Neuronal stem cell (in vitro differentiated cells): ENCODE measurements around the gene GLRA3.

Source experiments
- DNase-seq: peaks from one replicate; pipeline ENCODE4 v3.0.0-alpha.2; 2013; ENCODE audit warnings: low spot score
- H2AFZ ChIP-seq: one replicate; pipeline ENCODE4 v1.6.1; 2013; ENCODE audit warnings: mild to moderate bottlenecking, low read length, inconsistent platforms
- H2AK5ac ChIP-seq: 2 replicates; pipeline ENCODE4 v1.6.1; 2013; ENCODE audit warnings: low read depth, mild to moderate bottlenecking, inconsistent platforms, low read length, moderate library complexity, mixed read lengths
- H2BK120ac ChIP-seq: 2 replicates; pipeline ENCODE4 v1.6.1; 2013; ENCODE audit warnings: low read depth, mild to moderate bottlenecking, inconsistent platforms, low read length, moderate library complexity, mixed read lengths
- H2BK12ac ChIP-seq: one replicate; pipeline ENCODE4 v1.6.1; 2013; ENCODE audit warnings: low read length, inconsistent platforms
- H2BK15ac ChIP-seq: 2 replicates; pipeline ENCODE4 v1.6.1; 2013; ENCODE audit warnings: mild to moderate bottlenecking, low read length, inconsistent platforms, mixed read lengths
- H2BK5ac ChIP-seq: one replicate; pipeline ENCODE4 v1.6.1; 2013; ENCODE audit warnings: inconsistent platforms, mild to moderate bottlenecking, low read length, moderate library complexity
- H3K14ac ChIP-seq: one replicate; pipeline ENCODE4 v1.6.1; 2013; ENCODE audit warnings: low read length, inconsistent platforms
- H3K18ac ChIP-seq: 2 replicates; pipeline ENCODE4 v1.6.1; 2013; ENCODE audit warnings: low read length, inconsistent platforms
- H3K23ac ChIP-seq: 2 replicates; pipeline ENCODE4 v1.6.1; 2013; ENCODE audit warnings: low read depth, mild to moderate bottlenecking, mixed read lengths, low read length, inconsistent platforms; ENCODE audit not compliant: poor library complexity
- H3K27ac ChIP-seq: replicated peaks from 3 replicates; pipeline ENCODE4 v1.5.1; 2013; ENCODE audit warnings: low read length, inconsistent platforms
- H3K27me3 ChIP-seq, 3 experiments: 2 replicates each; pipeline ENCODE4 v1.6.1; 2013; ENCODE audit warnings: low read length in 3 of 3, mild to moderate bottlenecking in 2 of 3, inconsistent platforms in 1 of 3, low read depth in 1 of 3, mixed read lengths in 1 of 3, moderate library complexity in 1 of 3; ENCODE audit not compliant: control insufficient read depth in 3 of 3, insufficient read depth in 3 of 3
- H3K36me3 ChIP-seq, 2 donors: replicated peaks in 1 of 2; 2 replicates each; pipeline ENCODE4 v1.6.1; 2013; ENCODE audit warnings: low read length in 2 of 2; ENCODE audit not compliant: control insufficient read depth in 2 of 2, insufficient read depth in 2 of 2
- H3K4ac ChIP-seq: 2 replicates; pipeline ENCODE4 v1.6.1; 2013; ENCODE audit warnings: inconsistent platforms, mild to moderate bottlenecking, low read length, moderate library complexity
- H3K4me1 ChIP-seq, 2 donors: 1 replicate in 1 of 2; 2 replicates in 1 of 2; pipeline ENCODE4 v1.6.1; 2013; ENCODE audit warnings: low read length in 2 of 2, low read depth in 1 of 2; ENCODE audit not compliant: control insufficient read depth in 2 of 2, insufficient read depth in 1 of 2
- H3K4me2 ChIP-seq: one replicate; pipeline ENCODE4 v1.6.1; 2013; ENCODE audit warnings: mild to moderate bottlenecking, low read length, inconsistent platforms; ENCODE audit not compliant: insufficient read depth, poor library complexity, severe bottlenecking
- H3K4me3 ChIP-seq, 2 donors: 2 replicates each; pipeline ENCODE4 v1.5.1; 2013; ENCODE audit warnings: low read length in 2 of 2, mild to moderate bottlenecking in 2 of 2, inconsistent platforms in 1 of 2, moderate library complexity in 1 of 2
- H3K79me1 ChIP-seq: one replicate; pipeline ENCODE4 v1.6.1; 2013; ENCODE audit warnings: low read depth, mild to moderate bottlenecking, inconsistent platforms, low read length, moderate library complexity
- H3K9ac ChIP-seq: one replicate; pipeline ENCODE4 v1.6.1; 2013; ENCODE audit warnings: mild to moderate bottlenecking, low read depth, low read length, inconsistent platforms; ENCODE audit not compliant: poor library complexity
- H3K9me3 ChIP-seq, 2 donors: replicated peaks in 1 of 2; 2 replicates each; pipeline versions ENCODE3 to v1.6.1; 2013; ENCODE audit warnings: low read length in 2 of 2, mild to moderate bottlenecking in 2 of 2, inconsistent platforms in 1 of 2, low read depth in 1 of 2, mixed read lengths in 1 of 2, moderate library complexity in 1 of 2; ENCODE audit not compliant: control insufficient read depth in 2 of 2, insufficient read depth in 1 of 2
- H4K8ac ChIP-seq: one replicate; pipeline ENCODE4 v1.6.1; 2013; ENCODE audit warnings: low read depth, mild to moderate bottlenecking, inconsistent platforms, low read length, moderate library complexity
- H4K91ac ChIP-seq: one replicate; pipeline ENCODE4 v1.6.1; 2013; ENCODE audit warnings: low read length, low read depth, mild to moderate bottlenecking, inconsistent platforms; ENCODE audit not compliant: poor library complexity
- WGBS, 2 donors: extraction: QIAGEN DNeasy Blood & Tissue Kit; methylation state at CpG; one replicate each; pipeline ENCODE4 v1.1.7; 2013; ENCODE audit warnings: missing lambda C conversion rate in 2 of 2, mixed read lengths in 1 of 2; ENCODE audit not compliant: insufficient read length in 2 of 2, insufficient replicate concordance in 1 of 2; ENCODE audit errors: extremely low coverage in 2 of 2; 5-methylcytosine and 5-hydroxymethylcytosine counted together

Gene GLRA3

DNA sequence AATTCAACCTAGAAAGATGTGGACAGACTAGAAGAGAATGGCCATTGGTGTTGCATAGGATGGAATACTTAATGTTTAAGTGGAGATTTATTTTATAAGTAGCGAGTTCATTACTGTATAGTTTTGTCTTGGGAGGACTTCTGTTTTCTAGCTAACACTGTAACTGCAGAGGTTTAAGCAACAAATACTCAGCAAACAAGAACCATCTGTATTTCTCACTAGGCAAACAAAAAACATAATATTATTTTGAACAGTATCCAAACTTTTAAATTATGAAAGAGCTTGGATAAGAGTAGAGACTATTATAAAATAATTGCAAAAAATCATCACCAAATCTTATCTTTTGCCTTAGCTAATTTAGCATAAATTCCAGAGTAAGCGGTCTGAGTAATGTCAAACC, 121.1 kb downstream of the GLRA3 start:
- H2BK5ac ChIP-seq: no peak overlapping the region
- H3K9ac ChIP-seq: no peak overlapping the region
- H3K27me3 ChIP-seq: no peaks in the 10 kb centered on the region
- no peak overlapping the region for H2BK12ac ChIP-seq
- no peak overlapping the region for H3K18ac ChIP-seq
- H3K36me3 ChIP-seq: no peaks in the 10 kb centered on the region
- no CpG with 5 or more reads among the region's 2 CpGs for WGBS, 2 donors
- no peak overlapping the region for H2AFZ ChIP-seq
- H3K14ac ChIP-seq: no peak overlapping the region
- H2BK15ac ChIP-seq: no peak overlapping the region
- H4K91ac ChIP-seq: no peak overlapping the region
- no peak overlapping the region for H3K4me3 ChIP-seq
- H3K79me1 ChIP-seq: no peaks in the 10 kb centered on the region
- no peak overlapping the region for H3K27ac ChIP-seq
- H3K4ac ChIP-seq: no peak overlapping the region
- H4K8ac ChIP-seq: no peak overlapping the region
- no peak overlapping the region for H2AK5ac ChIP-seq
- no peak overlapping the region for H3K4me2 ChIP-seq
- H2BK120ac ChIP-seq: no peak overlapping the region
- no peak overlapping the region for H3K23ac ChIP-seq
- H3K9me3 ChIP-seq: no peaks in the 10 kb centered on the region
- DNase-seq: no peak
- H3K4me1 ChIP-seq: no peaks in the 10 kb centered on the region

DNA sequence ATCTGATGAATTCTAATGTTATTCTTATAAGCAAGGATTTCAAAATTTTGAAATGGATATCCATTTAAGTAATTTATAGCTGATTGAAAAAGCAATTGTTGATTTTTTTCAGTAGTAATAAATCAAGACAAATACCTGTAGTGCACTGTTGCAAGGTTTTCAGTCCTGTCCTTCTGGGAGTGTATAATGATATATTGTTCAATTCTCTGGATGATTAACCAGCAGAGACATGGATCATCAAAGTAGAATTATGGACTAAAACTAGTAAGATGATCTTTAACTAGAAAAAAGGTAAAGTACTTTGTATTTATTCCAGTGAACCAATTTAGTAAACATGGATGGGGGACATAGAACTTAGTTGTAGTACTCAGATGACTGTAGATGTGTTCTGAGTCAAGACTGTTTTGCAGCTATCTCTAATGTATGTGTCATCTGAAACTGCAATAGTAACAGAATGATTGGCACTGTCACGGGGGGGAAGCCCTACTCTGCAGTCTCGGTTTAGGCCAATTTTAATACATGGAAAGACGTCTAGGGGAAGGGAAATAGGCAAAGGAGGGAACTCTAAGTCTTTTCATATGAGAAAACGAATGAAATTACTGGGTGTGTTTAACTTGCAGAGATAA, 121.9 kb downstream of the GLRA3 start:
- Histone ChIP-seq H2AFZ (no peak overlapping the region), H3K9ac (no peak overlapping the region), H3K4me2 (no peak overlapping the region), H3K27ac (no peak overlapping the region), H3K4me3 (no peak overlapping the region), H4K91ac (no peak overlapping the region), H3K9me3 (no peaks in the 10 kb centered on the region), H2AK5ac (no peak overlapping the region), H3K36me3 (no peaks in the 10 kb centered on the region), H3K4me1 (no peaks in the 10 kb centered on the region), H2BK12ac (no peak overlapping the region), H2BK15ac (no peak overlapping the region), H3K4ac (no peak overlapping the region), H3K27me3 (no peaks in the 10 kb centered on the region), H2BK5ac (no peak overlapping the region), H2BK120ac (no peak overlapping the region), H3K23ac (no peak overlapping the region), H3K79me1 (no peaks in the 10 kb centered on the region), H4K8ac (no peak overlapping the region), H3K18ac (no peak overlapping the region), H3K14ac (no peak overlapping the region)
- WGBS, 2 donors: no CpG with 5 or more reads among the region's 4 CpGs
- DNase-seq: no peak

DNA sequence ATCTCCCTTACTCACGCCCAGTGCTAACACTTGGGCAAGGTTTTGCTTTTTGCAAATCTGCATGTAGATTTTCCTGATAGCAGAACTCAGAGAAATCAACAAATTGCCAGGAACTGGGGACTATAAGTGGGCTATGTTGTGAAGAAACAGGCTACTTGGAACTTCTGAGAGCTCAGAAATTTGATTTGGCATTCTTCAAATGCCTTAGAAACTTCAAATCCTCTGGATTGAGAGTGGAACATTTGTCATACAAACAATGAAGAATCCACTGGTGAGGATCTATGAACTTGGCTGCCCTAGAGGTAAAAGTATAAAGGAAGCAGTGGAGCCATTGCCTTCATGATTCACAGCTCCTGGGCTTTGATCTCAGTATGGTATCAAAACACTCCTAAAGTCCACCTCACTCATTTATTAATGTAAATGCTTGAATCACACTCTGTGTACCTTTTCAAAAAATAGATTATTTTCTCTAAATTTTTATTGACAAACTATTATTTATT, 126.0 kb downstream of the GLRA3 start:
- Histone ChIP-seq H3K9me3 (no peaks in the 10 kb centered on the region), H2AK5ac (no peak overlapping the region), H2BK12ac (no peak overlapping the region), H3K4me1 (no peaks in the 10 kb centered on the region), H2BK5ac (no peak overlapping the region), H3K23ac (no peak overlapping the region), H3K9ac (no peak overlapping the region), H4K91ac (no peak overlapping the region), H3K79me1 (no peaks in the 10 kb centered on the region), H2AFZ (no peak overlapping the region), H2BK15ac (no peak overlapping the region), H3K27me3 (no peaks in the 10 kb centered on the region), H3K36me3 (no peaks in the 10 kb centered on the region), H3K27ac (no peak overlapping the region), H3K4me3 (no peak overlapping the region), H2BK120ac (no peak overlapping the region), H3K18ac (no peak overlapping the region), H3K4ac (no peak overlapping the region), H3K14ac (no peak overlapping the region), H3K4me2 (no peak overlapping the region), H4K8ac (no peak overlapping the region)
- WGBS, 2 donors: no CpG with 5 or more reads among the region's 1 CpG
- DNase-seq: no peak

DNA sequence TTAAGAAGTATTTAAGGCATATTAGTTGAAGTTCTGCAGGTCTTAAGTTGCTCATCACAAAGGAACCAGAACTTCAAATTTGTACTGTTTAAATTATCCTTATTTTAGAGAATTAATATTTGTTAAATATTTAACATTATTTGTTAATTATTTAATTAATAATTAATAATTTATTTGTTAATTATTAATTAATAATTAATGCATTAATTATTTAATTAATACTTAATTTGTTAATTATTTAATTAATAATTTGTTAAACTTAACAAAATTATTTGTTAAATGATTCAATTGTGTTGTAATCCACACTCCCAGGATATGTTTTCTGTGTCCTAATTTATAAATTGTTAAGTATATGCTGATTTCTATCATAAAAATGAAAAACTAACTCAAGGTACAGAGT, 129.4 kb downstream of the GLRA3 start:
- Histone ChIP-seq H2BK5ac (no peak overlapping the region), H3K23ac (no peak overlapping the region)

More for the DNA sequence above, 129.4 kb downstream of the GLRA3 start:
- Histone ChIP-seq H3K4me3 (no peak overlapping the region), H3K27me3 (no peaks in the 10 kb centered on the region), H2AK5ac (no peak overlapping the region), H3K79me1 (no peaks in the 10 kb centered on the region), H4K91ac (no peak overlapping the region), H3K27ac (no peak overlapping the region), H4K8ac (no peak overlapping the region), H3K9ac (no peak overlapping the region), H2BK120ac (no peak overlapping the region), H3K14ac (no peak overlapping the region), H3K9me3 (no peaks in the 10 kb centered on the region), H2BK15ac (no peak overlapping the region), H3K36me3 (no peaks in the 10 kb centered on the region), H3K18ac (no peak overlapping the region), H2AFZ (no peak overlapping the region), H3K4me2 (no peak overlapping the region), H3K4ac (no peak overlapping the region), H2BK12ac (no peak overlapping the region), H3K4me1 (no peaks in the 10 kb centered on the region)
- DNase-seq: no peak
